ENCODE data around the gene FBLN2.

- TF ChIP-seq POLR2A (IDR thresholded peaks at IDR 0.05; ENCODE audit: low read depth) (no peak), CTCF (IDR thresholded peaks at IDR 0.05) (no peak), POLR2AphosphoS5 (IDR thresholded peaks at IDR 0.05) (no peak), EP300 (IDR thresholded peaks at IDR 0.05) (no peak)
These were observed 115.0 kb downstream of the FBLN2 start for GRCh38 chr3:13663781-13664535.

Measured in esophagus muscularis mucosa (tissue), 4 donors.